WTC11 (cell line): ENCODE data around the gene WDFY4. TPM values are rescaled to one million over a fixed set of nuclear protein-coding genes. Genes with fewer than 3 reads are reported as not detected.

ENCODE experiments used
- ATAC-seq: fragments of 200-7000 bp; cut with Tn5 transposase; 2 replicates; pipeline ENCODE4 v1.10.0; 2021; ENCODE audit warnings: mild to moderate bottlenecking, moderate library complexity
- CTCF ChIA-PET: fragments of 300-600 bp; sonication (Branson Sonifier 250); formaldehyde crosslinking; loops from one replicate; lab custom pipeline; 2021; ENCODE audit warnings: antibody characterized with exemption; lab: Charles Lee
- POLR2A ChIA-PET: fragments of 350-600 bp; sonication (Branson Sonifier 250); formaldehyde crosslinking; loops from one replicate; lab custom pipeline; 2021; ENCODE audit warnings: antibody characterized with exemption; lab: Charles Lee
- DNase-seq: peaks from one replicate; pipeline ENCODE4 v3.0.0; 2021; ENCODE audit warnings: low spot score
- H3K27ac Mint-ChIP-seq: 2 replicates; pipeline ENCODE4 v1.8.0; 2021; ENCODE audit warnings: mixed read lengths
- H3K27me3 Mint-ChIP-seq: 2 replicates; pipeline ENCODE4 v1.8.0; 2021; ENCODE audit warnings: low read depth, mild to moderate bottlenecking, moderate library complexity, mixed read lengths
- H3K36me3 Mint-ChIP-seq: 2 replicates; pipeline ENCODE4 v1.8.0; 2021; ENCODE audit warnings: mixed read lengths
- H3K4me1 Mint-ChIP-seq: 2 replicates; pipeline ENCODE4 v1.8.0; 2022; ENCODE audit warnings: mixed read lengths
- H3K4me3 Mint-ChIP-seq: 2 replicates; pipeline ENCODE4 v1.8.0; 2021; ENCODE audit warnings: mild to moderate bottlenecking, moderate library complexity, mixed read lengths
- H3K9me3 Mint-ChIP-seq: 2 replicates; pipeline ENCODE4 v1.8.0; 2021; ENCODE audit warnings: mixed read lengths
- ATF1 ChIP-seq: sonication (generic); formaldehyde crosslinking; IDR thresholded peaks from 2 replicates; pipeline ENCODE4 v1.8.1; 2023; ENCODE audit warnings: mild to moderate bottlenecking, moderate library complexity, missing genetic modification reagents
- ATF6 ChIP-seq: sonication (generic); formaldehyde crosslinking; IDR thresholded peaks from 2 replicates; pipeline ENCODE4 v1.8.1; 2023; ENCODE audit warnings: mild to moderate bottlenecking, missing genetic modification reagents
- CREM ChIP-seq: sonication (generic); formaldehyde crosslinking; IDR thresholded peaks from 2 replicates; pipeline ENCODE4 v1.8.1; 2022; ENCODE audit warnings: mild to moderate bottlenecking, missing genetic modification reagents, moderate library complexity
- FOXJ3 ChIP-seq: sonication (generic); formaldehyde crosslinking; IDR thresholded peaks from 2 replicates; pipeline ENCODE4 v1.9.0; 2021; ENCODE audit warnings: missing genetic modification reagents, mild to moderate bottlenecking, borderline replicate concordance
- FOXK1 ChIP-seq: sonication (generic); formaldehyde crosslinking; IDR thresholded peaks from 2 replicates; pipeline ENCODE4 v1.8.0; 2022; ENCODE audit warnings: mild to moderate bottlenecking, moderate library complexity, missing genetic modification reagents
- HMGA2 ChIP-seq: fragments of 250-450 bp; sonication (Bioruptor Pico); IDR thresholded peaks from 2 replicates; pipeline ENCODE4 v1.4.0; 2021; ENCODE audit warnings: mild to moderate bottlenecking, moderate library complexity
- NFE2L1 ChIP-seq: sonication (generic); formaldehyde crosslinking; IDR thresholded peaks from 2 replicates; pipeline ENCODE4 v1.8.1; 2023; ENCODE audit warnings: missing genetic modification reagents
- NR3C1 ChIP-seq: sonication (generic); formaldehyde crosslinking; conservative IDR thresholded peaks from 2 replicates; pipeline ENCODE4 v1.8.1; 2023; ENCODE audit warnings: low read depth, mild to moderate bottlenecking, missing genetic modification reagents
- TEAD1 ChIP-seq: sonication (generic); formaldehyde crosslinking; IDR thresholded peaks from 2 replicates; pipeline ENCODE4 v1.8.0; 2022; ENCODE audit warnings: mild to moderate bottlenecking, missing genetic modification reagents
- TEAD4 ChIP-seq: sonication (generic); formaldehyde crosslinking; IDR thresholded peaks from 2 replicates; pipeline ENCODE4 v1.8.0; 2022; ENCODE audit warnings: mild to moderate bottlenecking, missing genetic modification reagents
- ZNF121 ChIP-seq: sonication (generic); formaldehyde crosslinking; IDR thresholded peaks from 2 replicates; pipeline ENCODE4 v1.8.0; 2023; ENCODE audit warnings: missing genetic modification reagents
- ZNF263 ChIP-seq: sonication (generic); formaldehyde crosslinking; IDR thresholded peaks from 2 replicates; pipeline ENCODE4 v1.8.1; 2022; ENCODE audit warnings: low read depth, mild to moderate bottlenecking, moderate library complexity, missing genetic modification reagents
- ZNF423 ChIP-seq: fragments of 250-450 bp; sonication (Bioruptor Pico); IDR thresholded peaks from 2 replicates; pipeline ENCODE4 v2.1.2; 2022; ENCODE audit warnings: mild to moderate bottlenecking, moderate library complexity
- total RNA-seq: library from RNA; stranded (reverse); gene quantifications from 3 replicates; pipeline ENCODE4 v1.2.3, GENCODE V29; 2021
- TF ChIP-seq, protein P1 (sequence below): sonication (generic); formaldehyde crosslinking; IDR thresholded peaks from 2 replicates; pipeline ENCODE4 v1.8.0; 2022; ENCODE audit warnings: mild to moderate bottlenecking, missing genetic modification reagents
- TF ChIP-seq, protein P2 (sequence below): sonication (generic); formaldehyde crosslinking; IDR thresholded peaks from 2 replicates; pipeline ENCODE4 v1.8.1; 2022; ENCODE audit warnings: low read depth, missing genetic modification reagents, borderline replicate concordance
- TF ChIP-seq, protein P3 (sequence below): sonication (generic); formaldehyde crosslinking; IDR thresholded peaks from 2 replicates; pipeline ENCODE4 v1.8.0; 2023; ENCODE audit warnings: missing genetic modification reagents

The WDFY4 gene
- total RNA-seq, 1 experiment from 2014 or later = 0.13 TPM

DNA sequence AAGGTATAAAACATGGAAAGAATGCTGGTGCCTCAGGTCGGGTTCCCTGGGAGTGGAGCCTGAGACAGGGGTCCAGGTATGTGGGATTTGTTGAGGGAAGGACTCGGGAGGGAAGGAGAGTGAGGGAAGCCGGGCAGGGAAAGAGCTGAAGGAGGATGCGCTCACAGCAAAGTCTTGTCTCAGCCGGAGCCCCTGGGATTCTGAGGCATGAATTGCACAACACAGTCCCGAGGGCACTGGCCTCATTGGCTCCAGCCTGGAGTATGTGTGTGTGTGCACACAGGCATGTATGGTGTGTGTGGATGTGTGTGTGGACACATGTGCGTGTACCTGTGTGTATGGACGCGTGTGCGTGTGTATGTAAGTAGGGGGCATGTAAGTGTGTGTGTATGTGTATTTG, 87.4 kb downstream of the WDFY4 start:
- ATAC-seq (no peak), DNase-seq (no peak)
- no peak overlapping the region for H3K4me3 Mint-ChIP-seq
- no peaks in the 10 kb centered on the region for H3K36me3 Mint-ChIP-seq
- peaks cover 21% of the 10 kb centered on the region for H3K4me1 Mint-ChIP-seq
- TF ChIP-seq, protein P1, sequence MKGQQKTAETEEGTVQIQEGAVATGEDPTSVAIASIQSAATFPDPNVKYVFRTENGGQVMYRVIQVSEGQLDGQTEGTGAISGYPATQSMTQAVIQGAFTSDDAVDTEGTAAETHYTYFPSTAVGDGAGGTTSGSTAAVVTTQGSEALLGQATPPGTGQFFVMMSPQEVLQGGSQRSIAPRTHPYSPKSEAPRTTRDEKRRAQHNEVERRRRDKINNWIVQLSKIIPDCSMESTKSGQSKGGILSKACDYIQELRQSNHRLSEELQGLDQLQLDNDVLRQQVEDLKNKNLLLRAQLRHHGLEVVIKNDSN (CRISPR knock-in tag) = no peak
- no peak for TF ChIP-seq HMGA2 (CRISPR knock-in tag)
- no peak for TF ChIP-seq FOXK1 (CRISPR knock-in tag)
- no peak for TF ChIP-seq NFE2L1 (CRISPR knock-in tag)
- H3K27me3 Mint-ChIP-seq = no peaks in the 10 kb centered on the region
- peaks cover 3% of the 10 kb centered on the region for H3K9me3 Mint-ChIP-seq
- POLR2A ChIA-PET = no interaction called here
- H3K27ac Mint-ChIP-seq = no peak overlapping the region
- CTCF ChIA-PET = no interaction called here

DNA sequence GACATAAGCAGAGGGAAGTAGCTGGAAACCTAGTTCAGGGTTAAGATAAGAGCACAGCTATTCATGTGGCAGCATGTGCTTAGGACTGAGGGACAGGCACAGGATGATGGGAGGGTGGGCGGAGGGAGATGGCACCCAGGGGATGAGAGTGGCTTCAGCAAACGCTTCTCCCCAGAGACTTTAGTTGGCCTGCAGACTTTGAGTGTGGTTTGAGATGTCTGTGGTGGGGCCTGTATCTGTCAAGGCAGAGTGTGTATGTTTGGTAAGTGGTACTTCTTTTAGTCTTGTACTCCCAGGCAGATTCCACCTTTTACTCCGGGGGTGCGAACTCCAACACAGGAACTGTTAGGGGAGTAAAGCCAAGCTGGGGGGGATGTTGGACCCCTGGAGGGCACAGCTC, 88.9 kb downstream of the WDFY4 start:
- DNase-seq = no peak
- TF ChIP-seq CREM (CRISPR knock-in tag) (no peak), FOXJ3 (CRISPR knock-in tag) (no peak), ATF6 (CRISPR knock-in tag) (no peak), NFE2L1 (CRISPR knock-in tag) (no peak), NR3C1 (CRISPR knock-in tag) (no peak), FOXK1 (CRISPR knock-in tag) (no peak), TEAD4 (CRISPR knock-in tag) (no peak), ZNF121 (no peak), TEAD1 (CRISPR knock-in tag) (no peak), ZNF263 (CRISPR knock-in tag) (no peak), ZNF423 (CRISPR knock-in tag) (no peak), ATF1 (CRISPR knock-in tag) (no peak)
- TF ChIP-seq, protein P2, sequence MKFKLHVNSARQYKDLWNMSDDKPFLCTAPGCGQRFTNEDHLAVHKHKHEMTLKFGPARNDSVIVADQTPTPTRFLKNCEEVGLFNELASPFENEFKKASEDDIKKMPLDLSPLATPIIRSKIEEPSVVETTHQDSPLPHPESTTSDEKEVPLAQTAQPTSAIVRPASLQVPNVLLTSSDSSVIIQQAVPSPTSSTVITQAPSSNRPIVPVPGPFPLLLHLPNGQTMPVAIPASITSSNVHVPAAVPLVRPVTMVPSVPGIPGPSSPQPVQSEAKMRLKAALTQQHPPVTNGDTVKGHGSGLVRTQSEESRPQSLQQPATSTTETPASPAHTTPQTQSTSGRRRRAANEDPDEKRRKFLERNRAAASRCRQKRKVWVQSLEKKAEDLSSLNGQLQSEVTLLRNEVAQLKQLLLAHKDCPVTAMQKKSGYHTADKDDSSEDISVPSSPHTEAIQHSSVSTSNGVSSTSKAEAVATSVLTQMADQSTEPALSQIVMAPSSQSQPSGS = no peak
- TF ChIP-seq, protein P3, sequence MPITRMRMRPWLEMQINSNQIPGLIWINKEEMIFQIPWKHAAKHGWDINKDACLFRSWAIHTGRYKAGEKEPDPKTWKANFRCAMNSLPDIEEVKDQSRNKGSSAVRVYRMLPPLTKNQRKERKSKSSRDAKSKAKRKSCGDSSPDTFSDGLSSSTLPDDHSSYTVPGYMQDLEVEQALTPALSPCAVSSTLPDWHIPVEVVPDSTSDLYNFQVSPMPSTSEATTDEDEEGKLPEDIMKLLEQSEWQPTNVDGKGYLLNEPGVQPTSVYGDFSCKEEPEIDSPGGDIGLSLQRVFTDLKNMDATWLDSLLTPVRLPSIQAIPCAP = no peak
- peaks cover 21% of the 10 kb centered on the region for H3K4me1 Mint-ChIP-seq
- H3K4me3 Mint-ChIP-seq = no peak overlapping the region
- no peaks in the 10 kb centered on the region for H3K27me3 Mint-ChIP-seq
- H3K36me3 Mint-ChIP-seq = no peaks in the 10 kb centered on the region
- H3K27ac Mint-ChIP-seq = no peak overlapping the region
- POLR2A ChIA-PET = no interaction called here
- peaks cover 3% of the 10 kb centered on the region for H3K9me3 Mint-ChIP-seq
- ATAC-seq = no peak
- CTCF ChIA-PET = no interaction called here

GRCh38 chr10:48774416-48775205, 89.9 kb downstream of the WDFY4 start:
- no peaks in the 10 kb centered on the region for H3K27me3 Mint-ChIP-seq
- CTCF ChIA-PET = no interaction called here
- no peak for DNase-seq
- no peak overlapping the region for H3K27ac Mint-ChIP-seq
- H3K36me3 Mint-ChIP-seq = no peaks in the 10 kb centered on the region
- H3K9me3 Mint-ChIP-seq = peaks cover 3% of the 10 kb centered on the region
- H3K4me1 Mint-ChIP-seq = peaks cover 12% of the 10 kb centered on the region
- peak; percentile 32 for ATAC-seq
- H3K4me3 Mint-ChIP-seq = no peak overlapping the region
- POLR2A ChIA-PET = no interaction called here
- TF ChIP-seq ZNF423 (CRISPR knock-in tag) = peak; percentile 77
- TF ChIP-seq, protein P3 = no peak
